ENCODE data around the gene RND3. TPM values are rescaled to one million over a fixed set of nuclear protein-coding genes. Genes with fewer than 3 reads are reported as not detected.

Gene RND3
- total RNA-seq, 1 donor from 2014 or later: 54.3 TPM

GRCh38 chr2:150432312-150432625, 55.2 kb downstream of the RND3 start:
- H3K4me1 Mint-ChIP-seq: peaks cover 25% of the 10 kb centered on the region
- H3K36me3 Mint-ChIP-seq (ENCODE audit: low read depth): peaks cover 6% of the 10 kb centered on the region
- no peak overlapping the region for H3K4me3 Mint-ChIP-seq
- no peak for DNase-seq (ENCODE audit: low read depth, low spot score)
- no peak overlapping the region for H3K27ac Mint-ChIP-seq (ENCODE audit: unreplicated experiment)
- TF ChIP-seq CTCF (conservative IDR thresholded peaks at IDR 0.05): no peak
- no peaks in the 10 kb centered on the region for H3K27me3 Mint-ChIP-seq (ENCODE audit: low read depth)
- peaks cover 8% of the 10 kb centered on the region for H3K9me3 Mint-ChIP-seq

DNA sequence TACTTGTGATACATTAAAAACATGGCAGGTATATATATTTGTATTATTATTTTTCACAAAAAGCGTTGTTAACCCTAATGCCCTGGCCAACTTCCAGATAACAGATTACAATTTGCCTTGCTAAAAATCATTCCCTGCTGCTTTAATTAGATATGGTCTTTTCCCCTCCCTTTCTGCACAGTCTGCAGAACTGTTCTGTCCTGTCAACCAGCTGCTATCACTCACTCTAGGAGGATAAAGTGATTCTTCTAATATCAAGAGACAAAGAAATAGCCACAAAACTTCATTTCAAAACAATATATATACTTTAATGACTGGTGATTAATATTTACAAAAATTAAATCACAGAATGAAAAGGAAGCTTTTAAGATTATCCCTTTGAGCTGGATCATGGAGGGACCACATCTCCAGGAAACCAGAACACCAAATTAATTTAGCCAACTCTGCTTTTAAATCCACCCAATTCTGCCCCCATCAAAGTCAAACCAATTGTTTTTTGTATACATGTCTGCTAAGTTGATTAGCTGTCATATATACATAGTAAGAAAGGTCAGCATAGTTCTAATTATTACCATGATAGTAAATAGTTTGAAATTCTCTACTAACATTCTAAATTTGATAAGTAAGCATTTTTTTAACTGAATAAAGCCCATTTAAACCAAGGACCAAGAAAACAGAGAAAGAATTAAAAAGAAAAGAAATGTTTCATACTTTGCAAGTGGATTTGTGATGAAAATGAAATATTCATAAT, 55.7 kb downstream of the RND3 start:
- no peak for DNase-seq (ENCODE audit: low read depth, low spot score)
- H3K27ac Mint-ChIP-seq (ENCODE audit: unreplicated experiment): no peak overlapping the region
- no peak overlapping the region for H3K4me3 Mint-ChIP-seq
- peaks cover 30% of the 10 kb centered on the region for H3K4me1 Mint-ChIP-seq
- no peak for TF ChIP-seq CTCF (conservative IDR thresholded peaks at IDR 0.05)
- peaks cover 6% of the 10 kb centered on the region for H3K36me3 Mint-ChIP-seq (ENCODE audit: low read depth)
- no peaks in the 10 kb centered on the region for H3K27me3 Mint-ChIP-seq (ENCODE audit: low read depth)
- H3K9me3 Mint-ChIP-seq: peaks cover 8% of the 10 kb centered on the region

DNA sequence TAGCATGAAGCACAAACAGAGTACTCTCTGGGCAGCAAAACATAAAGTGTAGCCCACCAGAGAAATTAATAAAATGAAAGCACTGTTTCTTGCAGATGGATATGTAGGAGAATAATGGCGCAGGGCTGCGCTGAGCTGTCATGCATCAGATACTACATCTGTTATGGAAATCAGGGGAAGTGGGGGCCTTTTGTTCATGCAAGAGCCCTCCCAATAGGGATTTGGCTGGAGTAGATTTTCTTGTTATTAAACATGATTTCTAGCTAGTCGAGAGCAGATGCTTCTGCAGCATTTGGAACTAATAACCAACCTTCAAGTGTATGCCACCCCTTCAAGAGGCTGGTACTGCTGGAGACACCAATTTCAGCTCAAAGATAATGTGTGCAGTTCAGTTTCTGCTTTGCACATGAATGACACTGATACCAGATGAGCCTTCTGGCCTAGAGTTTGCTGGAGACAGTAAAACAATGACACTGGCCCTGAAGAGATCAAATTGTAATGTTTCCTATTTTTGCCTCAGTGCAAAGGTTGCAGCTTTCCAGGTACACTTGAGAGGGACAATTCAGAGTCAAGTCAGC, 58.0 kb downstream of the RND3 start:
- Mint-ChIP-seq H3K4me3 (no peak overlapping the region), H3K27ac (ENCODE audit: unreplicated experiment) (no peak overlapping the region), H3K27me3 (ENCODE audit: low read depth) (no peaks in the 10 kb centered on the region), H3K36me3 (ENCODE audit: low read depth) (no peaks in the 10 kb centered on the region), H3K4me1 (peaks cover 49% of the 10 kb centered on the region), H3K9me3 (no peaks in the 10 kb centered on the region)
- no peak for DNase-seq (ENCODE audit: low read depth, low spot score)
- TF ChIP-seq CTCF (conservative IDR thresholded peaks at IDR 0.05): no peak

DNA sequence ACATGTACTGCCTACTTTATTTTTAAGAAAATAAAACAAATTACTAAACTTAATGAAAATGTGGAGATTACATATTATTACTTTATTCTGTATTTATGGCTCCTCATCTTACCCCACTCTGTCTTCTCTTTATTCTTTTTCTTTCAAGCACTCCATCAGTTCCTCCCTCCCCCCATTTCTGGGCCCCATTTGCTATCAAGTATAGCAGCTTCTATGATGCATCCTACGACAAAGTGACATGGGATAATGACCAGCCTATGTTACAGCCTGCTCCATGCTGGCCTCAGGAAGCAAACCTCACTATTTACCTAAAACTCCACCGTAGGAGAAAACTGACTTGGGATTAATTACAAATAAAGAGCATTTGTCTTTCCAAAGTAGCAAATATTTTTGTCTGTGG, 58.8 kb downstream of the RND3 start:
- TF ChIP-seq CTCF (conservative IDR thresholded peaks at IDR 0.05): no peak
- Mint-ChIP-seq H3K9me3 (no peaks in the 10 kb centered on the region), H3K36me3 (ENCODE audit: low read depth) (no peaks in the 10 kb centered on the region), H3K4me1 (peaks cover 49% of the 10 kb centered on the region), H3K27ac (ENCODE audit: unreplicated experiment) (peak overlapping the region; percentile 72), H3K27me3 (ENCODE audit: low read depth) (no peaks in the 10 kb centered on the region), H3K4me3 (no peak overlapping the region)
- no peak for DNase-seq (ENCODE audit: low read depth, low spot score)

DNA sequence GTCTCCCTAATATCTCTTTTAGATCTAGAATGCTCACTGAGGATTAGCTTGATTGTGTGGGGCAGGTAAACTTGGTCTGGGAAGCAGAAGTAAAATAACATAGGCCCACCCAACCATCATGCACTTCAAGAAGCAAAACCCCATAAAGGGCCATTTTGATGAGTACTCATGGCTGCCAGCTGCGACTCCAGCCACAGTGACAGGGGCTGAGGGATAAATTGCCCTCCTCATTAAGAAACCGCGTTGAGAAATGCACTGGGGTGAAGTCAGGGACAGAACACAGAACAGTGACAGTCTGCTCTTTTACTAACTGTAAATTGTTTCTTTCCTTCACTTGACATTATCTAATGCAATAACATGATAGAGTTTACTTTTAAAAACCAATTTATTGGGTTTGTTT, 60.2 kb downstream of the RND3 start:
- TF ChIP-seq CTCF (conservative IDR thresholded peaks at IDR 0.05): no peak
- peaks cover 45% of the 10 kb centered on the region for H3K4me1 Mint-ChIP-seq

More for the DNA sequence above, 60.2 kb downstream of the RND3 start:
- Mint-ChIP-seq H3K9me3 (no peaks in the 10 kb centered on the region), H3K4me3 (peak overlapping the region; percentile 13), H3K27ac (ENCODE audit: unreplicated experiment) (no peak overlapping the region), H3K27me3 (ENCODE audit: low read depth) (no peaks in the 10 kb centered on the region), H3K36me3 (ENCODE audit: low read depth) (no peaks in the 10 kb centered on the region)
- DNase-seq (ENCODE audit: low read depth, low spot score): no peak

Data from neural crest cell (in vitro differentiated cells).